COLO829 (cell line): ENCODE results near the gene CMSS1.

Experiments used
- DNase-seq: peaks from one replicate; pipeline ENCODE4 v3.0.0; 2012; ENCODE audit warnings: low spot score

The CMSS1 gene

GRCh38 chr3:99854756-99855298, 37.2 kb downstream of the CMSS1 start:
- no peak for DNase-seq

GRCh38 chr3:99855900-99856299, 38.2 kb downstream of the CMSS1 start:
- DNase-seq: no peak

GRCh38 chr3:99856437-99857220, 39.0 kb downstream of the CMSS1 start:
- DNase-seq: no peak

GRCh38 chr3:99857278-99857677, 39.6 kb downstream of the CMSS1 start:
- DNase-seq: no peak

GRCh38 chr3:99858469-99858868, 40.8 kb downstream of the CMSS1 start:
- DNase-seq: no peak

GRCh38 chr3:99859825-99860224, 42.2 kb downstream of the CMSS1 start:
- peak; percentile 45 for DNase-seq

- DNase-seq: no peak
Measured at GRCh38 chr3:99861216-99861615, 43.6 kb downstream of the CMSS1 start.

- no peak for DNase-seq
Measured at GRCh38 chr3:99862208-99862607, 44.5 kb downstream of the CMSS1 start.

GRCh38 chr3:99863002-99863401, 45.3 kb downstream of the CMSS1 start:
- DNase-seq: no peak

GRCh38 chr3:99863588-99863987, 45.9 kb downstream of the CMSS1 start:
- no peak for DNase-seq

- DNase-seq: no peak
Measured at GRCh38 chr3:99864289-99864688, 46.6 kb downstream of the CMSS1 start.

GRCh38 chr3:99865321-99865720, 47.7 kb downstream of the CMSS1 start:
- no peak for DNase-seq

GRCh38 chr3:99866261-99866761, 48.6 kb downstream of the CMSS1 start:
- no peak for DNase-seq

GRCh38 chr3:99867594-99868310, 50.1 kb downstream of the CMSS1 start:
- no peak for DNase-seq

- no peak for DNase-seq
Measured at GRCh38 chr3:99868311-99868646, 50.6 kb downstream of the CMSS1 start.

GRCh38 chr3:99869621-99870020, 52.0 kb downstream of the CMSS1 start:
- DNase-seq: no peak

- no peak for DNase-seq
Measured at GRCh38 chr3:99870712-99871111, 53.0 kb downstream of the CMSS1 start.

GRCh38 chr3:99871231-99872045, 53.8 kb downstream of the CMSS1 start:
- no peak for DNase-seq

- DNase-seq: no peak
Measured at GRCh38 chr3:99872923-99873254, 55.2 kb downstream of the CMSS1 start.

GRCh38 chr3:99873269-99874102, 55.8 kb downstream of the CMSS1 start:
- no peak for DNase-seq

GRCh38 chr3:99874237-99875002, 56.8 kb downstream of the CMSS1 start:
- DNase-seq: no peak
